GM13976 (cell line): ENCODE data around the gene APMAP.

Source experiments
- DNase-seq: peaks from one replicate; pipeline ENCODE4 v3.0.0; 2012; ENCODE audit warnings: low spot score
- CTCF ChIP-seq: IDR thresholded peaks from 2 replicates; pipeline ENCODE4 v1.5.1; 2012; ENCODE audit warnings: borderline replicate concordance, mild to moderate bottlenecking; ENCODE audit not compliant: insufficient read depth; ENCODE audit errors: extremely low read depth, missing control alignments, control extremely low read depth
- in situ Hi-C: fragments of 300-500 bp; cut with MboI; formaldehyde crosslinking; loops from one replicate; pipeline ENCODE4 v1.12.0; 2022; ENCODE audit warnings: low sequenced_read_pairs, mixed read lengths, inconsistent platforms; ENCODE audit not compliant: unreplicated experiment

APMAP gene

GRCh38 chr20:25014816-25015215 lies 22.3 kb upstream of the APMAP start:
- in situ Hi-C loops: no loop called here
- no peak for DNase-seq
- TF ChIP-seq CTCF: no peak

GRCh38 chr20:25013478-25014380 lies 21.2 kb upstream of the APMAP start:
- in situ Hi-C loops: no loop called here
- DNase-seq: no peak
- no peak for TF ChIP-seq CTCF

GRCh38 chr20:25012616-25013189 lies 20.2 kb upstream of the APMAP start:
- in situ Hi-C loops: no loop called here
- TF ChIP-seq CTCF: no peak
- no peak for DNase-seq

GRCh38 chr20:25011831-25012241 lies 19.3 kb upstream of the APMAP start:
- in situ Hi-C loops: no loop called here
- no peak for TF ChIP-seq CTCF
- no peak for DNase-seq

- no peak for TF ChIP-seq CTCF
- in situ Hi-C loops: no loop called here
- DNase-seq: no peak
These were observed 18.7 kb upstream of the APMAP start for GRCh38 chr20:25011261-25011660.

- in situ Hi-C loops: no loop called here
- TF ChIP-seq CTCF: no peak
- no peak for DNase-seq
These were observed 16.9 kb upstream of the APMAP start for GRCh38 chr20:25009218-25010145.
